Measurements from ENCODE around the gene GSG1L.
A peak's percentile ranks its signal among the peaks of the same experiment; 100 is the strongest.
"Not testable (repeated sequence)": the region's sequence is repeated elsewhere in the genome, so short reads cannot be mapped to it uniquely, and the experiment has no call there.

GSG1L gene

DNA sequence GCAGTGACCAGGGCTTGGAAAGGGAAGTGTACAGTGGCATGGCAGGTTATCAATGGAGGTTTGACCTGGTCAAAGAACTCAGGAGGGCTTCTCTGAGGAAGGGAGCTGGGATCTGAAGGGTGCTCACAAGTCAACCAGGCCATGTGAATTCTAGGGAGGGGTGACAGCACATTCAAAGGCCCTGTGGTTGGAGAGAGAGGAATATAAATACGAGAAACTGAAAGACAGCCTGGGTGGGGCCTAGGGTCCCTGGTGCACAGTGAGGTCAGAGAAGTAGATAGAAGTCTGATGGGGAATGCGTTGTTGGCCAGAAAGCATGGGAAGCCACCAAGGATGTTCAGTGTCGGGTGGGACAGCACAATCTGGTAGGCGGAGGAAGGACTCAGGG lies 302.7 kb downstream of the GSG1L start:
- no peak for DNase-seq (ENCODE audit: low read depth in 2 of 2, low spot score in 1 of 2)

DNA sequence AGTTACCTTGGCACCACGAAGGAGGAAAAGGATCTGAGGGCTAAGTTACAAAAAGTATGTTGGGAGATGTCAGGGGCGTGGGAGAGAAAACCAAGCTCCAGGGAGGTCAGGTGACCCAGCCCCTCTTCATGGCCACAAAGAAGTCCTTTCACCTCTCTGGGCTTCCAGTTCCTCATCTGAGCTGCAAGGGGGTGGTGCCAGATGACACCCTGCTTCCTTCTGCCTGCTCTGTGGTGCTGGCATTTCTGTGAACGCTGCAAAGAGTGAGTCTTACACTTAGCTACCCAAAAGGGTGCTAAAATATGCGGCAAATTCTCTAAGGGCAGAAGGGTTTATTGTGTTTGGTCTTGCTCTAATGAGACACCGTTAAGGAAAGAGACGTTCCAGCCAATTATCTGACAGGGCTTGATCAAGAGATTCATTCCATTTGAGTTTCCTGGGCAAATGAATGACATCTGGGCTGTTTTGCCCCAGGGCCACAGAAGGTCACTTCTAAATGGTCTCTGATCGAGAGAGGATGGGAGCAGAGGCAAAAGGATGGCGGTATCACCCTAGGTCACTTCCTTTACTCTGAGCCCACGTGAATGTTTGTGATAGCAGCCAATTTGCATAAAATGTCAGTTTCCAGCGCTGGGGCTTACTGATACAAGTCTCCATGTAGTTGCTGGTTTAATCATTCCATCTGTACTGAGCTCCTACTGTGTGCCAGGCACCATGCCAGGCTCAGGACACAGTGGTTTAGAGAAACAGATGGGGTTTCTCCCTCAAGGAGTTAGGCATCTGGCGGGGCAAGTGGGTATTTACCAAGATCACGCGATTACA lies 303.3 kb downstream of the GSG1L start:
- DNase-seq (ENCODE audit: low read depth in 2 of 2, low spot score in 1 of 2): no peak

GRCh38 chr16:27759301-27759871 lies 304.1 kb downstream of the GSG1L start:
- DNase-seq (ENCODE audit: low read depth in 2 of 2, low spot score in 1 of 2): no peak

- DNase-seq (ENCODE audit: low read depth in 2 of 2, low spot score in 1 of 2): no peak
These were observed 305.0 kb downstream of the GSG1L start for GRCh38 chr16:27758544-27758943.

- DNase-seq (ENCODE audit: low read depth in 2 of 2, low spot score in 1 of 2): no peak
These were observed 307.1 kb downstream of the GSG1L start for GRCh38 chr16:27756206-27756970.

- no peak for DNase-seq (ENCODE audit: low read depth in 2 of 2, low spot score in 1 of 2)
These were observed 308.5 kb downstream of the GSG1L start for GRCh38 chr16:27754788-27755690.

DNA sequence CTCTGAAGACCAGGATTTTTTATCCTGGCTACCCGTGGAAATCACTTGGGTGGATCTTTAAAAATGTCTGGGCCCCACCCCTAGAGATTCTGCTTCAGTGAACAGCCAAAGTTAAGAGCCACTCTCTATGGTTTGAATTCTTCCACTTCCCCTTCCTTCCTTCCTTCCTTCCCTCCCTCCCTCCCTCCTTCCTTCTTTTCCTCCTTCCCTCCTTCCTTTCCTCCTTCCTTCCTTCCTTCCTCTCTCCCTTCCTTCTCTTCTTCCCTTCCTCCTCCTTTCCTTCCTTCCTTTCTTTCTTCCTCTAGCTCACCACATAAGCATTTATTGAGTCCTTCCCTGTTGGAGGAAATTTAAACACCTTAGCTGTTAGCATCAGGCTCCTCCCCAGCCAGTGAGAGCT lies 310.0 kb downstream of the GSG1L start:
- no peak for DNase-seq (ENCODE audit: low read depth in 2 of 2, low spot score in 1 of 2)

- DNase-seq (ENCODE audit: low read depth in 2 of 2, low spot score in 1 of 2): no peak
These were observed 311.3 kb downstream of the GSG1L start for GRCh38 chr16:27752241-27752640.

GRCh38 chr16:27751676-27752075 lies 311.8 kb downstream of the GSG1L start:
- no peak for DNase-seq (ENCODE audit: low read depth in 2 of 2, low spot score in 1 of 2)

- DNase-seq (ENCODE audit: low read depth in 2 of 2, low spot score in 1 of 2): no peak
These were observed 312.3 kb downstream of the GSG1L start for GRCh38 chr16:27751233-27751632.

DNA sequence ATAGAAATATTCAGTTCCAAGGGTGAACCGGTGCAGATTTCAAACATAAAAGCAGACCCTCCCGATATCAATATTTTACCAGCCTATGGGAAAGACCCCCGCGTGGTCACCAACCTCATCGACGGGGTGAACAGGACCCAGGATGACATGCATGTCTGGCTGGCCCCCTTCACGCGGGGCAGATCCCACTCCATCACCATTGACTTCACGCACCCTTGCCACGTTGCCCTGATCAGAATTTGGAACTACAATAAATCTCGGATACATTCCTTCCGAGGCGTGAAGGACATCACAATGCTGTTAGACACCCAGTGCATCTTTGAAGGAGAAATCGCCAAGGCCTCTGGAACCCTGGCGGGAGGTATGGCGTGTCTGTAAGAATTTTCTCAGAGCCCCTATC lies 313.6 kb downstream of the GSG1L start:
- DNase-seq (ENCODE audit: low read depth in 2 of 2, low spot score in 1 of 2): no peak

- no peak for DNase-seq (ENCODE audit: low read depth in 2 of 2, low spot score in 1 of 2)
These were observed 314.0 kb downstream of the GSG1L start for GRCh38 chr16:27749547-27749875.

DNA sequence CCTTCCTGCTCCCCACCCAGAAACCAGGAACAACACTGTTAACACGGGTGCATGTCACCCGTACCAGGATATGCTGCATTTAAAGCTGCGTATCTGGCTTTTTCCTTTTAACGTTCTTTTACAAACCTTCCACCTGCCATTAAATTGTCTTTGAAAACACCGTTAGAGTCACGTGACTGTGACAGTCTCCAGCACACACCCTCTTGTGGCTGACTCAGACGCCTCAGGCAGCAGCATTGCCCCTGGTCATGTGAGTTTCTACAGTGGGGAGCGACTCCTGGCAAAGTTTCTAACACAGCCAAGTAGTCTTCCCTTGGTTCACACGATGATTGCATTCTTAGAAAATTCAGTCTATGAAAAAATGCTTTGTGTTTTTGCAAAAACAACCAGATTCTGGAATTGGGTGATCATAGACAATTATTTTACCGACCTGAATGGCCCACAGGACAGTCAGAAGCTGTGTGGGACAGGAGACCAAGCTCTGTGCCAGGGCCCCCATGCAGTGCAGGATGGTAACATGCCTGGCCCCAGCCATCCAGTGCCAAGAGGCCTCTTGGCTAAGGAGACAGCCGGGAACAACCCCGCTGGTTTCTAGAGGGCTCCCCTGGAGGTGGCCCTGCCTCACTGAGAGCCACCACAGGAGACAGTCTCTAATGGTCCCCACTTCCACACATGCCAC lies 314.5 kb downstream of the GSG1L start:
- DNase-seq (ENCODE audit: low read depth in 2 of 2, low spot score in 1 of 2): peak in 1 of 2 donors; percentile 5

DNA sequence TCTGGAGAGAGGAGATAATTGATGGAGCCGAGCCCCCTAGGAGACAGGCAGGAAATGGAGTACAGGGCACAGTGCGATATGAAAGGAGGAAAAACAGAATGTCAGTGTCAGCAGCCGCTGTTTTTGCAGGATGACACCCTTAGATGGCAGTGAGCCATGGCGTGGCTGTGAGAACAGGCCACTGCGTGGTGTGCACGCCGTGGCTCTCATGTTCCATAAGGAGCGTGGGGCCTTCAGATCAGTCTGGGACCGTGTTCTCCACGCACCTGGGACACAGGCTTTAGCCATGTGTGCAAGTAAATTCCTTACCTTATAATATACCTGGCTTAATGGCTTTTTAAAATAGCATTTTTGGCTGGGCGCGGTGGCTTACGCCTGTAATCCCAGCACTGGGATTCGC lies 315.6 kb downstream of the GSG1L start:
- DNase-seq (ENCODE audit: low read depth in 2 of 2, low spot score in 1 of 2): no peak

GRCh38 chr16:27746076-27746855 lies 317.2 kb downstream of the GSG1L start:
- no peak for DNase-seq (ENCODE audit: low read depth in 2 of 2, low spot score in 1 of 2)

- no peak for DNase-seq (ENCODE audit: low read depth in 2 of 2, low spot score in 1 of 2)
These were observed 318.2 kb downstream of the GSG1L start for GRCh38 chr16:27745348-27745747.

DNA sequence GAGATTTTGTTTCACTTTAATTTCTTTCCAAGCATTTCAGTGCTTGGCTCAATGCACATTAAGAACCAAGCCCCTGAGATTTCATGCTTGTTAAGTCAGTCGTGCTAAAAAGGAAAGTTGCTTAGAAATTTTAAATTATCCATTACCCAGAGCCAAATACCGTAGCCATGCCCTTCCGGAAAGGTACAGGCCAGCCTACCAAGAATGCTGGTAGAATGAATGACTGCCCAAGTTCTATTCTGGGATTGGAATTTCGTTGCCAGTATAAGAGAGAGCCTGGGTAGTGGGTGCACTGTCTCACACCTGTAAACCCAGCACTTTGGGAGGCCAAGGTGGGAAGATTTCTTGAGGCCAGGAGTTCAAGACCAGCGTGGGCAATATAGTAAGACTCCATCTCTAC lies 319.6 kb downstream of the GSG1L start:
- DNase-seq (ENCODE audit: low read depth in 2 of 2, low spot score in 1 of 2): no peak

GRCh38 chr16:27743001-27743400 lies 320.5 kb downstream of the GSG1L start:
- not testable (repeated sequence) for DNase-seq (ENCODE audit: low read depth in 2 of 2, low spot score in 1 of 2)

DNA sequence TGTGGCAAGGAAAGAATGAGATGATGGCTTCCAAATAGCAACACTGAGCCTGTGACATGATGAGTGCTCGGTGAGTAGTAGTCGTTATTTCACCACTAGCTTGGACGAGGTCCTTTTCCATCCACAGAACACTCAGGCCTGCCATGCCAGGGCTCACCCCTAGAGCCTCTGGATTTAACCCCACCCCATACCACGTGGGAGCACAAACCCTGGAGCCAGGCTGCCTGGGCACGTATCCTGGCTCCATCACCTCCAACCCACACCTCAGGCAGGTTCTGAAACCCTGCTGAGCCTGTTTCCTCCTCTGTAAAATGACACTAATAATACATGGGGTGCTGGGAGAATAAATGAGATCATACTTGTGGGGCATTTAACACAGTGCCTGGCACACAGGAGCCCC lies 321.2 kb downstream of the GSG1L start:
- no peak for DNase-seq (ENCODE audit: low read depth in 2 of 2, low spot score in 1 of 2)
